Esophagus muscularis mucosa (tissue), 3 donors: Measurements from ENCODE around the gene PSTPIP2.

ENCODE experiments used
- CTCF ChIP-seq, 3 experiments: fragments of 200-600 bp in 2 of 3; fragments of 450-650 bp in 1 of 3; sonication (generic) in 2 of 3; IDR thresholded peaks; one replicate each; pipeline ENCODE4 v1.5.1; 2017 to 2019; ENCODE audit warnings: antibody characterized with exemption in 3 of 3, mild to moderate bottlenecking in 2 of 3, moderate library complexity in 1 of 3
- POLR2A ChIP-seq: fragments of 450-650 bp; IDR thresholded peaks from one replicate; pipeline ENCODE4 v1.6.1; 2017; ENCODE audit warnings: antibody characterized with exemption, moderate library complexity, mild to moderate bottlenecking, low read depth
- POLR2AphosphoS5 ChIP-seq, 2 donors: sonication (generic); formaldehyde crosslinking; IDR thresholded peaks; one replicate each; pipeline ENCODE4 v1.6.1; 2017; ENCODE audit warnings: antibody characterized with exemption in 2 of 2

- TF ChIP-seq CTCF (IDR thresholded peaks at IDR 0.05): no peak
- no peak for TF ChIP-seq POLR2A
- no peak for TF ChIP-seq POLR2AphosphoS5 (IDR thresholded peaks at IDR 0.05)
Observed at GRCh38 chr18:46070232-46070631, 1.8 kb downstream of the PSTPIP2 start.
